Measurements from ENCODE around the gene EPB41L5. TPM values are rescaled to one million over a fixed set of nuclear protein-coding genes. Genes with fewer than 3 reads are reported as not detected.
A peak's percentile ranks its signal among the peaks of the same experiment; 100 is the strongest.

EPB41L5 gene
- polyA plus RNA-seq, 1 donor (not counting 4 experiments of a cell fraction or from before 2014, with no cell fraction given): 17.8 TPM

DNA sequence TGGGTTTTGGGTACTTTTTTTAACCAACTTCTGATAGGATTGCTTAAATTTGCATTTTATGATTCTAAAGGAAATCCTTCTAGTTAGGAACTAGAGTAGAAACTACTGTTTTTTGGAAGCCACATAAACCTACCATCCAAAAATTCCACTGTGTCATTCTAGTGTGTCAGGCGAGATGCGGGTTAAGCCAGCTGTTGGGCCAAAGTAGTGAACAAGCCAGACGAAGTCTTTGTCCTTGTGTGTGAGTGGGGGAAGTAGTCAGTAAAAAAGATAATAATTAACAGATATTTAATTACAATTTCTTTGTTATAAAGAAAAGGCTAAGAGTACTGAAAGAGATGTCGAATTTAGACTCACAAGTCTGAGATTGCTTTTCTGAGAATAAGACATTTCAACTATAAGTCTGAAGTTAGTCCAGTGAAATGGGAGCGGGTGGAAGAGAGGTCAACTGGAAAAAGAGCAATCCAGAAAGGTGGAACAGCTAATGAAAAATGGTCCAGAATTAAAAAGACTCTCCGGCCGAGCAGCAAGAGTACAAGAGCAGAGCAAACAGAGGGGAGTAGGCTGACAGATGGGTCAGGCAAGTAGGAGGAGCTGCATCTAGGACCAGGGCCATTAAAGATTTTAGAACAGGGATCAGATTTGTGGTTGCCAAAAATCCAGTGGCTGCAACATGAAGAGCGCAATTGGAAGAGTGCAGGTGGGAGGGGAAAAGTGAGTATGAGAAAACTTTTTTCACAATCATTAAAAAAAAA, 1.5 kb downstream of the EPB41L5 start:
- Histone ChIP-seq H3K9ac (ENCODE audit: control insufficient read depth, extremely low read depth, insufficient read depth, low read length) (no peak overlapping the region), H2AFZ (ENCODE audit: control insufficient read depth, low read length) (no peak overlapping the region), H3K27me3 (ENCODE audit: control insufficient read depth, extremely low read depth, insufficient read depth, low read length) (no peaks in the 10 kb centered on the region), H3K79me2 (ENCODE audit: control insufficient read depth, insufficient read depth, low read length) (peaks cover 23% of the 10 kb centered on the region), H3K9me1 (ENCODE audit: control insufficient read depth, extremely low read depth, insufficient read depth, low read length) (peaks cover 2% of the 10 kb centered on the region), H3K4me1 (ENCODE audit: control insufficient read depth, extremely low read depth, insufficient read depth, low read length) (peaks cover 17% of the 10 kb centered on the region), H3K4me3 (ENCODE audit: control insufficient read depth in 2 of 3, extremely low read depth in 1 of 3, insufficient read depth in 2 of 3, low read depth in 1 of 3, low read length in 3 of 3) (peak overlapping the region; percentile 79 to 88 (median 88)), H4K20me1 (ENCODE audit: control insufficient read depth, extremely low read depth, insufficient read depth, low read length) (no peaks in the 10 kb centered on the region), H3K27ac (ENCODE audit: control insufficient read depth, insufficient read depth, low read length) (peak overlapping the region; percentile 74), H3K4me2 (ENCODE audit: control insufficient read depth, extremely low read depth, insufficient read depth, low read depth, low read length) (peak overlapping the region; percentile 94), H3K9me3 (ENCODE audit: control insufficient read depth, low read depth, low read length) (no peaks in the 10 kb centered on the region), H3K36me3 (ENCODE audit: control insufficient read depth in 2 of 2, extremely low read depth in 1 of 2, insufficient read depth in 2 of 2, low read length in 2 of 2) (no peaks in the 10 kb centered on the region)
- no peak for FAIRE-seq
- TF ChIP-seq EZH2 (IDR thresholded peaks at IDR 0.05; ENCODE audit: low read length): no peak
- TF ChIP-seq, protein P1, sequence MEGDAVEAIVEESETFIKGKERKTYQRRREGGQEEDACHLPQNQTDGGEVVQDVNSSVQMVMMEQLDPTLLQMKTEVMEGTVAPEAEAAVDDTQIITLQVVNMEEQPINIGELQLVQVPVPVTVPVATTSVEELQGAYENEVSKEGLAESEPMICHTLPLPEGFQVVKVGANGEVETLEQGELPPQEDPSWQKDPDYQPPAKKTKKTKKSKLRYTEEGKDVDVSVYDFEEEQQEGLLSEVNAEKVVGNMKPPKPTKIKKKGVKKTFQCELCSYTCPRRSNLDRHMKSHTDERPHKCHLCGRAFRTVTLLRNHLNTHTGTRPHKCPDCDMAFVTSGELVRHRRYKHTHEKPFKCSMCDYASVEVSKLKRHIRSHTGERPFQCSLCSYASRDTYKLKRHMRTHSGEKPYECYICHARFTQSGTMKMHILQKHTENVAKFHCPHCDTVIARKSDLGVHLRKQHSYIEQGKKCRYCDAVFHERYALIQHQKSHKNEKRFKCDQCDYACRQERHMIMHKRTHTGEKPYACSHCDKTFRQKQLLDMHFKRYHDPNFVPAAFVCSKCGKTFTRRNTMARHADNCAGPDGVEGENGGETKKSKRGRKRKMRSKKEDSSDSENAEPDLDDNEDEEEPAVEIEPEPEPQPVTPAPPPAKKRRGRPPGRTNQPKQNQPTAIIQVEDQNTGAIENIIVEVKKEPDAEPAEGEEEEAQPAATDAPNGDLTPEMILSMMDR (optimal IDR thresholded peaks at IDR 0.05 in 1 of 3, IDR thresholded peaks at IDR 0.05 in 1 of 3, conservative IDR thresholded peaks at IDR 0.05 in 1 of 3; ENCODE audit: extremely low read depth in 1 of 3, insufficient read depth in 2 of 3, low read length in 3 of 3): no peak
- DNase-seq (ENCODE audit: low read depth, low spot score): no peak
- dilution Hi-C loops (cut with MboI; ENCODE audit: extremely low pct_ligation_motif_present, low sequenced_read_pairs): no loop called here

DNA sequence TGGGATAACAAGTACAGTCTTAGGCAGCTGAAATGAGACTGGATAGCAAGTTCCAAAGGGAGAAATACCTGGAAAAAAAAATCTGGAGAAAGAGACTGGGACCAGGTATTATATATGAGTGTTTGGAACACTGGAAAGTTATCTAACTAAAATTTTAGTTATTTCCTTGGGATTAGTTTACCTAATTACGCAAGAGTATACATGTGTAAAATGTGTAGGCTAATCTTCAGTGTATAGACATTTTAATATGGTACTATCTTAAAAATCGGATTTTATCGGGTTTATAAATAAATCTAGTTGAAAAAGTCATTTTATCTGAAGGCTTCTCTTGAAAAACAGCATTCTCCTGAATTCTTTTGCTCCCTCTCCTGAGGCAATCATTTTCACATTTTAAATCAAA, 3.9 kb downstream of the EPB41L5 start:
- no peak for DNase-seq (ENCODE audit: low read depth, low spot score)
- no peak overlapping the region for H2AFZ ChIP-seq (ENCODE audit: control insufficient read depth, low read length)
- H3K27ac ChIP-seq (ENCODE audit: control insufficient read depth, insufficient read depth, low read length): no peak overlapping the region
- H3K4me2 ChIP-seq (ENCODE audit: control insufficient read depth, extremely low read depth, insufficient read depth, low read depth, low read length): no peak overlapping the region
- H3K9ac ChIP-seq (ENCODE audit: control insufficient read depth, extremely low read depth, insufficient read depth, low read length): no peak overlapping the region
- H3K79me2 ChIP-seq (ENCODE audit: control insufficient read depth, insufficient read depth, low read length): peaks cover 23% of the 10 kb centered on the region
- H3K4me3 ChIP-seq (ENCODE audit: control insufficient read depth in 2 of 3, extremely low read depth in 1 of 3, insufficient read depth in 2 of 3, low read depth in 1 of 3, low read length in 3 of 3): no peak overlapping the region
- no peaks in the 10 kb centered on the region for H3K36me3 ChIP-seq (ENCODE audit: control insufficient read depth in 2 of 2, extremely low read depth in 1 of 2, insufficient read depth in 2 of 2, low read length in 2 of 2)
- FAIRE-seq: no peak
- H4K20me1 ChIP-seq (ENCODE audit: control insufficient read depth, extremely low read depth, insufficient read depth, low read length): no peaks in the 10 kb centered on the region
- H3K27me3 ChIP-seq (ENCODE audit: control insufficient read depth, extremely low read depth, insufficient read depth, low read length): no peaks in the 10 kb centered on the region
- peaks cover 17% of the 10 kb centered on the region for H3K4me1 ChIP-seq (ENCODE audit: control insufficient read depth, extremely low read depth, insufficient read depth, low read length)
- H3K9me1 ChIP-seq (ENCODE audit: control insufficient read depth, extremely low read depth, insufficient read depth, low read length): peaks cover 2% of the 10 kb centered on the region
- dilution Hi-C loops (cut with MboI; ENCODE audit: extremely low pct_ligation_motif_present, low sequenced_read_pairs): no loop called here
- H3K9me3 ChIP-seq (ENCODE audit: control insufficient read depth, low read depth, low read length): no peaks in the 10 kb centered on the region
- TF ChIP-seq, protein P1 (optimal IDR thresholded peaks at IDR 0.05 in 1 of 3, IDR thresholded peaks at IDR 0.05 in 1 of 3, conservative IDR thresholded peaks at IDR 0.05 in 1 of 3; ENCODE audit: extremely low read depth in 1 of 3, insufficient read depth in 2 of 3, low read length in 3 of 3): no peak
- TF ChIP-seq EZH2 (IDR thresholded peaks at IDR 0.05; ENCODE audit: low read length): no peak

Data from keratinocyte (primary cell).